ENCODE data around the gene HIPK2. TPM values are rescaled to one million over a fixed set of nuclear protein-coding genes. Genes with fewer than 3 reads are reported as not detected.
"Not testable (repeated sequence)": the region's sequence is repeated elsewhere in the genome, so short reads cannot be mapped to it uniquely, and the experiment has no call there.

HIPK2 gene
- polyA plus RNA-seq, 2 donors = 4.2 to 7.8 TPM

DNA sequence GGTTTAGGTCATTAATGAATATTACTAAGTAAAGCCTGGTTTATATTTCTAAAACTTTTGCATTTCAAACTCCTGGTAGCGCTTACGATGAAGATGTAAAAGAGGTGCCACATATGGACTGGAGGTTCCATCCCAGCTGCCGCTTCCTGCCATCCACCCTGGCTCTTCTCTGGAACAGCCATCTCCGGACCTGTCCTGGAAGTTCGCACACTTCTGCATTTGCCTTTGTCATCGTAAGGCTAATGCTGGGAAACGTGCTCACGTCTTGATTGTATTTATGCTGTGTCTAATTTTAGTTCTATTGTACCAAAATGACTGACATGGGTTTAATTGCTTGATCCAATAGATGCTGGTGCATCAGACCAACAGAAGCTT lies 103.1 kb downstream of the HIPK2 start:
- Histone ChIP-seq H3K9me3 (ENCODE audit: control insufficient read depth in 2 of 2, insufficient read depth in 1 of 2, low read depth in 1 of 2, low read length in 1 of 2) (no peaks in the 10 kb centered on the region), H3K36me3 (ENCODE audit: control insufficient read depth in 2 of 2, insufficient read depth in 2 of 2, low read length in 1 of 2) (peaks cover 0 to 4% of the 10 kb centered on the region in 2 donors), H3K4me3 (ENCODE audit: low read depth in 1 of 2, low read length in 2 of 2) (no peak overlapping the region), H3K4me1 (ENCODE audit: control insufficient read depth in 2 of 2, insufficient read depth in 2 of 2, low read length in 1 of 2) (peaks cover 0 to 2% of the 10 kb centered on the region in 2 donors), H3K27me3 (ENCODE audit: control insufficient read depth in 1 of 2, insufficient read depth in 2 of 2, low read length in 2 of 2) (no peaks in the 10 kb centered on the region), H3K27ac (ENCODE audit: low read depth in 2 of 2, low read length in 1 of 2) (no peak overlapping the region)
- WGBS, 2 donors = 68 to 69% methylated on average over 8 of the region's 8 CpGs

DNA sequence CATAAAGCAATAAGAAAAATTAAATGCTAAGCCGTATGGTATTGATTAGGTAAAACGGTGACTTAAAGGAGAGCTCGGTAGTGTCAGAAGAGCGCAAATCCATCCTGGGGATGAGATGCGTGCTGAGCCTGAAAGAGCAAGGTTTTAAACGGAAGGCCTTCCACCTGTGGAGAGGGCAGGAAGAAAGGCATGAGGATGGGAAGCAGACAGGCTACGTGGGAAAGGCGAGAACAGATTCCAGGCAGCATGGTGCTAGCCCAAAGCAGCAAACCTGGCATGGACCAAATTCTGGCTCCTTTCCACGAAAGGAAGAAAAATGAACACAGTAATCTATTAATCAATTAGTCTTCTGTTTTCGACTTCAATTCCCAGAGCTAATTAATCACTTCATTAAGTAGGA lies 103.5 kb downstream of the HIPK2 start:
- whole genome bisulfite sequencing, 2 donors = 83 to 88% methylated on average over 10 of the region's 10 CpGs
- Histone ChIP-seq H3K36me3 (ENCODE audit: control insufficient read depth in 2 of 2, insufficient read depth in 2 of 2, low read length in 1 of 2) (peaks cover 0 to 4% of the 10 kb centered on the region in 2 donors), H3K27ac (ENCODE audit: low read depth in 2 of 2, low read length in 1 of 2) (no peak overlapping the region), H3K4me3 (ENCODE audit: low read depth in 1 of 2, low read length in 2 of 2) (no peak overlapping the region), H3K4me1 (ENCODE audit: control insufficient read depth in 2 of 2, insufficient read depth in 2 of 2, low read length in 1 of 2) (peaks cover 0 to 2% of the 10 kb centered on the region in 2 donors), H3K9me3 (ENCODE audit: control insufficient read depth in 2 of 2, insufficient read depth in 1 of 2, low read depth in 1 of 2, low read length in 1 of 2) (no peaks in the 10 kb centered on the region), H3K27me3 (ENCODE audit: control insufficient read depth in 1 of 2, insufficient read depth in 2 of 2, low read length in 2 of 2) (no peaks in the 10 kb centered on the region)

DNA sequence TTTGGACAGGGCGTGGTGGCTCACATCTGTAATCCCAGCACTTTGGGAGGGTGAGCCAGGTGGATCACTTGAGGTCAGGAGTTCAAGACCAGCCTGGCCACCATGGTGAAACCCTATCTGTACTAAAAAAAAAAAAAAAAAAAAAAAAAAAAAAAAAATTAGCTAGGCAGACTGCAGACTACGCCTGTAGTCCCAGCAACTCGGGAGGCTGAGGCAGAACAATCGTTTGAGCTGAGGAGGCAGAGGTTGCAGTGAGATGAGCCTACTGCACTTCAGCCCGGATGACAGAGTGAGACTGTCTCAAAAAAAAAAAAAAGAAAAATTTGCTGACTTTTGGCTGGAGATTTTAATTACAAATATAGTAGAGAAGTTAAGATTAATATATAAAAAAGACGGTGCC lies 104.0 kb downstream of the HIPK2 start:
- H3K27me3 ChIP-seq (ENCODE audit: control insufficient read depth in 1 of 2, insufficient read depth in 2 of 2, low read length in 2 of 2) = no peaks in the 10 kb centered on the region
- WGBS, 2 donors = 91 to 93% methylated on average over 6 of the region's 6 CpGs
- H3K9me3 ChIP-seq (ENCODE audit: control insufficient read depth in 2 of 2, insufficient read depth in 1 of 2, low read depth in 1 of 2, low read length in 1 of 2) = no peaks in the 10 kb centered on the region

DNA sequence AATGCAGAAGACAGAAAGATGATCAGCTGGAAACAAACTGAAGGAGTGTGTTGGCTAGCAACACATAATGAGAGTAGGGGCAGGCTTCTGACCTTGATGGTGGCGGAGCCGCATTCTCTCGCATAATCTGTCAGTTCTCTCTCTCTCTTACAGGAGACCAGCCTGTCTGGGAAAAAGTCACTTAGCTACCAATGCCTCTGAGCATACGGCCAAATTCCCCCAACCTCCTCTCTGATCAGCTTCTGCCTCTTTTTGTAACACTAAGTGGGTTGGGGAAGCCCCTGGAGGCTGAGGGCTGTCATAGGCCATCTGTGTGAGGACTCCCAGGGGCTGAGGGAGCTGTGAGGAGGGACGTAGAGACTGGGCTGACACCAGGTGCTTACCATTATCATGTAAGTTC lies 104.6 kb downstream of the HIPK2 start:
- Histone ChIP-seq H3K27ac (ENCODE audit: low read depth in 2 of 2, low read length in 1 of 2) (no peak overlapping the region), H3K4me3 (ENCODE audit: low read depth in 1 of 2, low read length in 2 of 2) (no peak overlapping the region), H3K27me3 (ENCODE audit: control insufficient read depth in 1 of 2, insufficient read depth in 2 of 2, low read length in 2 of 2) (no peaks in the 10 kb centered on the region), H3K4me1 (ENCODE audit: control insufficient read depth in 2 of 2, insufficient read depth in 2 of 2, low read length in 1 of 2) (peaks cover 0 to 2% of the 10 kb centered on the region in 2 donors), H3K9me3 (ENCODE audit: control insufficient read depth in 2 of 2, insufficient read depth in 1 of 2, low read depth in 1 of 2, low read length in 1 of 2) (no peaks in the 10 kb centered on the region), H3K36me3 (ENCODE audit: control insufficient read depth in 2 of 2, insufficient read depth in 2 of 2, low read length in 1 of 2) (peaks cover 0 to 4% of the 10 kb centered on the region in 2 donors)
- WGBS, 2 donors = 81 to 82% methylated on average over 5 of the region's 5 CpGs

More for the DNA sequence above, 104.0 kb downstream of the HIPK2 start:
- H3K4me1 ChIP-seq (ENCODE audit: control insufficient read depth in 2 of 2, insufficient read depth in 2 of 2, low read length in 1 of 2) = peaks cover 0 to 2% of the 10 kb centered on the region in 2 donors
- H3K36me3 ChIP-seq (ENCODE audit: control insufficient read depth in 2 of 2, insufficient read depth in 2 of 2, low read length in 1 of 2) = peaks cover 0 to 4% of the 10 kb centered on the region in 2 donors
- H3K27ac ChIP-seq (ENCODE audit: low read depth in 2 of 2, low read length in 1 of 2) = no peak overlapping the region
- H3K4me3 ChIP-seq (ENCODE audit: low read depth in 1 of 2, low read length in 2 of 2) = no peak overlapping the region

DNA sequence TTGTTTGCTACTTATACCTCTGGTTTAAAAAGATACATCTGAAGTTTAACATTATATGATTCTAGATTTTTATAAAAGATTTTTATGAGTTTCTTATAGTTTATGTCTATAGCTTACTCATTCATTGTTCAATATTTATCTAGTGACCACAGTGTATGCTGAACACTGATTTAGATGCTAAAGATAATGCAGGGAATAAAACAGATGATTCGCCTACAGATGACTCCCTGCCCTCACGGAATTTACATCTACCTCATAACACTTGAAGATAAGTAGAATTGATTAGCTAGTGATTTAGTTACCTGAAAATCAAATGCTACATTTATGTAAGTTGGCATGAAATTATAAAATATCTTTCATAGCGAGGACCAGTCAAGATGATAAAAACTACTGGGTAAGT lies 105.8 kb downstream of the HIPK2 start:
- Histone ChIP-seq H3K4me1 (ENCODE audit: control insufficient read depth in 2 of 2, insufficient read depth in 2 of 2, low read length in 1 of 2) (peaks cover 0 to 2% of the 10 kb centered on the region in 2 donors), H3K9me3 (ENCODE audit: control insufficient read depth in 2 of 2, insufficient read depth in 1 of 2, low read depth in 1 of 2, low read length in 1 of 2) (no peaks in the 10 kb centered on the region), H3K27ac (ENCODE audit: low read depth in 2 of 2, low read length in 1 of 2) (no peak overlapping the region), H3K36me3 (ENCODE audit: control insufficient read depth in 2 of 2, insufficient read depth in 2 of 2, low read length in 1 of 2) (peaks cover 0 to 4% of the 10 kb centered on the region in 2 donors), H3K27me3 (ENCODE audit: control insufficient read depth in 1 of 2, insufficient read depth in 2 of 2, low read length in 2 of 2) (no peaks in the 10 kb centered on the region), H3K4me3 (ENCODE audit: low read depth in 1 of 2, low read length in 2 of 2) (no peak overlapping the region)
- WGBS, 2 donors = 86 to 95% methylated on average over 3 of the region's 3 CpGs

DNA sequence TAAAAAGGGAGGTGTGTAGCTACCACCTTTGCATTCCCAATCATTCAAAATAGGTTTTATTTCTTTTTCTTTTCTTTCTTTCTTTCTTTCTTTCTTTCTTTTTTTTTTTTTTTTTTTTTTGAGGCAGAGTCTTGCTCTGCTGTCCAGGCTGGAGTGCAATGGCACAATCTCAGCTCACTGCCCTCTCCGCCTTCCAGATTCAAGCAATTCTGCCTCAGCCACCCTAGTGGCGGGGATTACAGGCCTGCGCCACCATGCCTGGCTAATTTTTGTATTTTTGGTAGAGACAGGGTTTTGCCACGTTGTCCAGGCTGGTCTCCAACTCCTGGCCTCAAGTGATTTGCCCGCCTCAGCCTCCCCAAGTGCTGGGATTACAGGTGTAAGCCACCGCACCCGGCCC lies 107.1 kb downstream of the HIPK2 start:
- not testable (repeated sequence) for H3K27me3 ChIP-seq (ENCODE audit: control insufficient read depth in 1 of 2, insufficient read depth in 2 of 2, low read length in 2 of 2); H3K36me3 ChIP-seq (ENCODE audit: control insufficient read depth in 2 of 2, insufficient read depth in 2 of 2, low read length in 1 of 2); H3K4me3 ChIP-seq (ENCODE audit: low read depth in 1 of 2, low read length in 2 of 2); H3K27ac ChIP-seq (ENCODE audit: low read depth in 2 of 2, low read length in 1 of 2); H3K9me3 ChIP-seq (ENCODE audit: control insufficient read depth in 2 of 2, insufficient read depth in 1 of 2, low read depth in 1 of 2, low read length in 1 of 2); H3K4me1 ChIP-seq (ENCODE audit: control insufficient read depth in 2 of 2, insufficient read depth in 2 of 2, low read length in 1 of 2)
- 95 to 96% methylated on average over 7 of the region's 7 CpGs for WGBS, 2 donors

DNA sequence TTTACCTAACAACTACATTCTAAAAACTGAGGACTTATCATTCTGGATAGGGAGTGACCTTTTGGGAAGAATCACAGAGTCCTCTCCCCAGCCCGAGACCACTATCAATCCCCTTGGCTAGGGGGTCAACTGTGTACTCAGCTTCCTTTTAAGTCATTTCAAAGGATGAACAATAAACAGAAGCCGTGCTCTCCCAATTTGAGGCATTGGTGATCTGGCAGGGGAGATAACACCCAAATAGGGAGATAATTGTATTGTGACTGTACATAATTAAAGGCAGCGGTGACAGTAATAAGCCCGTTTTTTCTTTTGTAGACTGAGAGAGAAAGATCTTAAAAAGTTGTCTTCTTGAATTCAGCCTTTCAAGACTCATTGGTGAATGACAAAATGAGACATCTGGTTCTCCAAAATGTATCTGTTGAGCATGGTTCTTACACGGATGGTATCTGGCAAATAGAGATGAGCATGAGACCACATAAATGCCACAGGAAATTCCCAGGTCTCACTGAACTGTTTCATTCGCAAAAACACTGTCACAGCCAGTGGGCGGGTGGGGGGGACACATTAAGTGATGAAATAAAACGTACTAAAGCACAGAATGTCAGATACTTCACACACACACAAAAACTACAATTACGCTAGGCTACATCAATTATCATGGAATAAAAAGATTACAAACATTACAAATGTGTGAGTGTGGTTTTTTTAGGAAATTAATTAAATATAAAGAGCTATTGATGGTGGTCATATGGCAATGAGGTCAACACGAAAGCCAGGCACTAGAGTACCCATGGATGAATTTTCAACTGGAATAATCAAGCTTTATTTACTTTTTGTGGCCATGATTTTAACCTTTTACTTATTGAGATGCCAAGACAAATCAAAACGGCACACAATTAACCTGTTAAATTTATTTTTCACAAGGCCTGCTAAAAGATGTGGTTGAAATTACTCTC lies 108.4 kb downstream of the HIPK2 start:
- H3K9me3 ChIP-seq (ENCODE audit: control insufficient read depth in 2 of 2, insufficient read depth in 1 of 2, low read depth in 1 of 2, low read length in 1 of 2) = no peaks in the 10 kb centered on the region
- 80 to 86% methylated on average over 11 of the region's 11 CpGs for WGBS, 2 donors
- no peaks in the 10 kb centered on the region for H3K27me3 ChIP-seq (ENCODE audit: control insufficient read depth in 1 of 2, insufficient read depth in 2 of 2, low read length in 2 of 2)
- H3K27ac ChIP-seq (ENCODE audit: low read depth in 2 of 2, low read length in 1 of 2) = no peak overlapping the region
- peaks cover 0 to 2% of the 10 kb centered on the region in 2 donors for H3K4me1 ChIP-seq (ENCODE audit: control insufficient read depth in 2 of 2, insufficient read depth in 2 of 2, low read length in 1 of 2)
- peaks cover 0 to 4% of the 10 kb centered on the region in 2 donors for H3K36me3 ChIP-seq (ENCODE audit: control insufficient read depth in 2 of 2, insufficient read depth in 2 of 2, low read length in 1 of 2)
- H3K4me3 ChIP-seq (ENCODE audit: low read depth in 1 of 2, low read length in 2 of 2) = no peak overlapping the region

DNA sequence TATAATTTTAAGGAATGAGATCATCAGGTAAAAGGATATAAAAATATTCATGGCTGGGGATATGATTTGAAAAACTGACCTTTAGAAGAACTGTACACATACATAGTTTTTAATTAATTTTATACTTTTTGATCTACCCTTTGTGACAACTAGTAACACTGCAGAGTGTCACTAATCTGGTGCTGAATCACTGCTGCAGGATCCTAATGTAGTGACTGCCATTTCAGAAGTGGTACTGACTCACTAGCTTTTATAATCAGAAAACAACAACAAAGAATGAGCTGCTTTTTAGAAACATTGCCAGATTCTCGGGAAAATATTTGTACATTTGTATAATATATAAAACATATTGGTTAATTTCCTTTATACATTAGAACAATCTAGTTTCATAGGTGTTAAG lies 110.4 kb downstream of the HIPK2 start:
- no peaks in the 10 kb centered on the region for H3K9me3 ChIP-seq (ENCODE audit: control insufficient read depth in 2 of 2, insufficient read depth in 1 of 2, low read depth in 1 of 2, low read length in 1 of 2)
- H3K27me3 ChIP-seq (ENCODE audit: control insufficient read depth in 1 of 2, insufficient read depth in 2 of 2, low read length in 2 of 2) = no peaks in the 10 kb centered on the region
- peaks cover 2 to 5% of the 10 kb centered on the region in 2 donors for H3K4me1 ChIP-seq (ENCODE audit: control insufficient read depth in 2 of 2, insufficient read depth in 2 of 2, low read length in 1 of 2)
- no peaks in the 10 kb centered on the region for H3K36me3 ChIP-seq (ENCODE audit: control insufficient read depth in 2 of 2, insufficient read depth in 2 of 2, low read length in 1 of 2)
- no peak overlapping the region for H3K27ac ChIP-seq (ENCODE audit: low read depth in 2 of 2, low read length in 1 of 2)
- H3K4me3 ChIP-seq (ENCODE audit: low read depth in 1 of 2, low read length in 2 of 2) = no peak overlapping the region
- WGBS, 2 donors = 64 to 70% methylated on average over 1 of the region's 1 CpG

DNA sequence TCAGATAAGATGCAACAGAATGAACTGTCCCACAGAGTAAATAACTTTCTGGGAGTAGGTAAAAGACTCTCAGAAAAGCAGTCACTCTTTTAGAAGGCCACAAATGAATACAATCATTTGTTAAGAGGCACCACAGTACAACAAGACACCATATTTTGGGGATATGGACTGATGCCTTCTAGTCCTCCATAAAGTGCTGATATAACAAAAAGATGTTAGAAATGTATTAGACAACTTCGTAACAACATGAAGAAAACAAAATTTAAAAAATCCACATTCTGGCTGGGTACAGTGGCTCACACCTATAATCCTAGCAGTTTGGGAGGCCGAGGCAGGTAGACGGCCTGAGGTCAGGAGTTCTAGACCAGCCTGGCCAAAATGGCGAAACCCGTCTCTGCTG lies 111.3 kb downstream of the HIPK2 start:
- H3K27ac ChIP-seq (ENCODE audit: low read depth in 2 of 2, low read length in 1 of 2) = no peak overlapping the region
- no peaks in the 10 kb centered on the region for H3K27me3 ChIP-seq (ENCODE audit: control insufficient read depth in 1 of 2, insufficient read depth in 2 of 2, low read length in 2 of 2)
- H3K36me3 ChIP-seq (ENCODE audit: control insufficient read depth in 2 of 2, insufficient read depth in 2 of 2, low read length in 1 of 2) = no peaks in the 10 kb centered on the region
- no peaks in the 10 kb centered on the region for H3K9me3 ChIP-seq (ENCODE audit: control insufficient read depth in 2 of 2, insufficient read depth in 1 of 2, low read depth in 1 of 2, low read length in 1 of 2)
- peaks cover 2 to 5% of the 10 kb centered on the region in 2 donors for H3K4me1 ChIP-seq (ENCODE audit: control insufficient read depth in 2 of 2, insufficient read depth in 2 of 2, low read length in 1 of 2)
- no peak overlapping the region for H3K4me3 ChIP-seq (ENCODE audit: low read depth in 1 of 2, low read length in 2 of 2)
- WGBS, 2 donors = 96 to 98% methylated on average over 5 of the region's 5 CpGs

DNA sequence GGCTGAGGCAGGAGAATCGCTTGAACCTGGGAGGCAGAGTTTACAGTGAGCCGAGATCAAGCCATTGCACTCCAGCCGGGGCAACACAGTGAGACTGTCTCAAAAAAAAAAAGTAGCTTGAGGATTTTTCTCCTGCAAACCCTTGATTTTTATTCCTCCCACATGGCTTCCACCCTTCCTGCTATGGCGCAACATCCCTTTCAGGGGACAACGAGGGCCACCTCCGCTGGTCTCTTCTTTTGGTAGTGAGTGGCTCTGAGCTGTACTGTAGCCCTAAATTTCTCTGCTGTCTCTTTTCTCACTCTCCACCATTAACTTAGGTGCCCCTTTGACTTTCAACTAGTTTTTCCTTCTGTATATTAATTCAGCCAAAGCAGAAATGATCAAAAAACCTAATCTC lies 113.4 kb downstream of the HIPK2 start:
- 90 to 95% methylated on average over 6 of the region's 6 CpGs for WGBS, 2 donors
- Histone ChIP-seq H3K36me3 (ENCODE audit: control insufficient read depth in 2 of 2, insufficient read depth in 2 of 2, low read length in 1 of 2) (no peaks in the 10 kb centered on the region), H3K9me3 (ENCODE audit: control insufficient read depth in 2 of 2, insufficient read depth in 1 of 2, low read depth in 1 of 2, low read length in 1 of 2) (no peaks in the 10 kb centered on the region)

More for the DNA sequence above, 113.4 kb downstream of the HIPK2 start:
- Histone ChIP-seq H3K27ac (ENCODE audit: low read depth in 2 of 2, low read length in 1 of 2) (no peak overlapping the region), H3K4me3 (ENCODE audit: low read depth in 1 of 2, low read length in 2 of 2) (no peak overlapping the region), H3K4me1 (ENCODE audit: control insufficient read depth in 2 of 2, insufficient read depth in 2 of 2, low read length in 1 of 2) (peaks cover 7 to 9% of the 10 kb centered on the region in 2 donors), H3K27me3 (ENCODE audit: control insufficient read depth in 1 of 2, insufficient read depth in 2 of 2, low read length in 2 of 2) (no peaks in the 10 kb centered on the region)

All from esophagus (tissue), 2 donors.